NCI-H2196 treated with DMSO at 0.1 percent for 48 hours (cell line): ENCODE measurements around the gene SYCE1.
"Not testable (repeated sequence)": the region's sequence is repeated elsewhere in the genome, so short reads cannot be mapped to it uniquely, and the experiment has no call there.

ENCODE experiments used
- DNase-seq: peaks from one replicate; lab custom pipeline; 2025; ENCODE audit not compliant: unreplicated experiment; lab: John Stamatoyannopoulos, UW

The SYCE1 gene, protein sequence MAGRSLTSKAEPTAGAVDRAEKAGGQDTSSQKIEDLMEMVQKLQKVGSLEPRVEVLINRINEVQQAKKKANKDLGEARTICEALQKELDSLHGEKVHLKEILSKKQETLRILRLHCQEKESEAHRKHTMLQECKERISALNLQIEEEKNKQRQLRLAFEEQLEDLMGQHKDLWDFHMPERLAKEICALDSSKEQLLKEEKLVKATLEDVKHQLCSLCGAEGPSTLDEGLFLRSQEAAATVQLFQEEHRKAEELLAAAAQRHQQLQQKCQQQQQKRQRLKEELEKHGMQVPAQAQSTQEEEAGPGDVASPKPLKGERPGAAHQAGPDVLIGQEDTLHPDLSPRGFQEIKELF

DNA sequence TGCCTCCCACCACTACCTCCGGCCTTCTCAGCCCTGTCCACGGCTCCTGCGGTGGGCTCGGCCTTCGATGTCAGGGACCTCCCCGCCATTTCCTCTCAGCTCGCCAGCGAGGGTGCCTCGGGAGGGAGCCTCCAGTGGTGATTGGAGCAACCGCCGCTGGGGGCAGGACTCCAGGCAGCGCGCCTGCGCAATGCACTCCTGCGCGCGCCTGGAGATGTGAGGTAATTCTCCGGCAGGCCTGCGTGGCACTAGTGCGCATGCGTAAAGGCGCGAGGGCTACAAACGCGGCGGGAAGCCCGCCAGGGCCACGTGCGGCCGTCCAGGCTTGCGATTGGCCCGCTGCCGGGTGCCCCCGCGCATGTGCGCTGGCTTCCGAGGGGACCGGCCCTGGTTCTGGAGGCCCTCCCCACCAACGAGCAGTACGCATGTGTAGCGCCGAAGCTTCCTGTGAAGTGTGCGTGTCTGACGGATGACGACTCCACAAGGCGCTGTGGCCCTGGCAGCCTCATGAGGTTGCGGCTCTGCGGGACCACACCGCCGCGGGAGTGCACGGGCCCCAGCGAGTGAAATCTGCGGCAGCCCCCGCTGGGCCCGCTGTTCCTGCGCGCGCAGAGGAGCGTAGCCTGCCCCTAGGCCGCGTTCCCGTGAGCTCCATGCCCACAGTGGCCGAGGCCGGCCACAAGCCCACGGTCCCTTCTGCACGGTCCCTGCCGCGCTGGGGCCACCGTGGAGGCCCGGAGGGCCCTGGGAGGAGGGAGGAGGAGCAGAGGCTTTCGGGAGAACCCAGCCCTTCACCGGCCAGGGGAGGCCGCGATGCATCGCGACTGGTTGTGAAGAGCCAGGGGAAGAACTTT, at the start of gene SYCE1:
SYCE1 (minus strand) TSS at position 143 of the 854 bp plus-strand sequence; CDS start at position 89, 54 bp downstream.
- DNase-seq = no peak

GRCh38 chr10:133614830-133615580, 49.6 kb upstream of the SYCE1 start:
- DNase-seq = no peak

GRCh38 chr10:133613699-133614098, 48.3 kb upstream of the SYCE1 start:
- DNase-seq = no peak

DNA sequence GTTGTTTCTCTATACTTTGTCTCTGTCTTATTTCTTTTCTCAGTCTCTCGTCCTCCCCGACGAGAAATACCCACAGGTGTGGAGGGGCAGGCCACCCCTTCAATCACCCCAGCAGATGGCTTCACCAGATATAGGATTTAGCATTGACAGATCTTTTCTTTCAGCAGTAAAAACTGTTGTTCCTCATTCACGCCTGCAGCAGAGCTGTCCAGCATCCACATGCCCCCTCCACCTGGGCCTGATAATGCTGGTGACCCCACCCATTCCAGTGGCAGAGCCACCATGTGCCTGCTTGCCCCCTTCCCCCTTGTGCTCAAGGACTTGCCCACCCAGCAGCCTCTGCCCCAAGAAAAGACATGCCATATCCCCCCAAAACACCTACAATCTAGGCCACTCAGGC, 45.7 kb upstream of the SYCE1 start:
- no peak for DNase-seq

DNA sequence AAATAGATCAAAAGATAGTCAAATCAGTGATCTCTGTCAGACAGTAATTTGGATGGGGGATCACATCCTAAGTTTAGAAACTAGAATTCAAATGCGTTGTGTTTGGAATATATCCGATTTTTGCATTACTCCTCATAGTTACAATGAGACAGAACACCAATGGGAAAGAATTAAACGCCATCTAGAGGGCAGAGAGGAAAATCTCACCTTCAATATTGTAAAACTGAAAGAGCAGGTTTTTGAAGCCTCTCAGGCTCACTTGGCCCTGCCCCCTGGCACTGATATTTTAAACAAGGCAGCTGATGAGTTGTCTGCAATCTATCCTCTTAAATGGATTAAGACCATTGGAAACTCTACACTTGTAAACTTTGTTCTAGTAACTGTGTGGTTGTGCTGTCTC, 43.5 kb upstream of the SYCE1 start:
- DNase-seq = no peak

DNA sequence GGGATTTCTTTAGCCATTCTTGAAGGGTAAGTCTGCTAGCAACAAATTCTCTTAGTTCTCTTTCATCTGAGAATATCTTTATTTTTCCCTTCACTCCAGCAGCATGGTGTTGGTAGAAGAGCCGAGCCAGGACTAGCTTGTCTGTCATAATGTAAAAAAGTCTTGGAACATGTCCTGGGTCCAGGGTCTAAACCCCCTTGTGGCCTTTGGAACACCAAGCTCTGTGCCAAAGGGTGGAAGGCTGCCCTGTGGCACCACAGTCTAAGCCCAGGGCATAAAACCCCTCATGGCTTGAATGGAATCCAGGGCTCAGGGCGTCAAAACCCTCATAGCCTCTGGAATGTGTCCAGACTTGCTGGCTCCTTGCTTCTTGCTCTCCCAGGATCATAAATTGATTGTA, 38.1 kb upstream of the SYCE1 start:
- DNase-seq = not testable (repeated sequence)

- DNase-seq = no peak
Measured at GRCh38 chr10:133600657-133601056, 35.3 kb upstream of the SYCE1 start.

- DNase-seq = not testable (repeated sequence)
Measured at GRCh38 chr10:133599869-133600268, 34.5 kb upstream of the SYCE1 start.

- DNase-seq = no peak
Measured at GRCh38 chr10:133592716-133593115, 27.3 kb upstream of the SYCE1 start.

GRCh38 chr10:133590970-133591359, 25.6 kb upstream of the SYCE1 start:
- DNase-seq = no peak

GRCh38 chr10:133590226-133590969, 25.0 kb upstream of the SYCE1 start:
- DNase-seq = no peak

DNA sequence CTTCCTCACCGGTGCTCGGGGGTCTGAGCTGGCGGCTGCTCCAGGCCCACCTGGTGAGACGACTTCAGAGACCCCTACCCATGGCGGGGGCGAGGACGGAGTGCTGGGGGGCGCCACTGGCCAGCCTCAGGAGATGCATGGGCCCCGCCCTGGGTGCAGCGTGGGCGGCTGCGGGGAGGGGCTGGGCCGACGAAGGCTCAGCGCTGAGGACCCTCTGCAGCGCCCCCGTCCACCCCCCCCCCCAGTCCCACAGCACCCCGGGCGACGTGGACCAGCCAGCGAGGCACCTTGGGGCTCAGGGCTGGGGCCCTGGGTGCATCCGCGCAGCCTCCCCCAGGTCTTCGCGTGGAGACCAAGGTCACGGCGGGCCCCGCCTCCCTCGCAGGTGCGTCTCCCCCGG, 11.7 kb upstream of the SYCE1 start:
- DNase-seq = not testable (repeated sequence)

DNA sequence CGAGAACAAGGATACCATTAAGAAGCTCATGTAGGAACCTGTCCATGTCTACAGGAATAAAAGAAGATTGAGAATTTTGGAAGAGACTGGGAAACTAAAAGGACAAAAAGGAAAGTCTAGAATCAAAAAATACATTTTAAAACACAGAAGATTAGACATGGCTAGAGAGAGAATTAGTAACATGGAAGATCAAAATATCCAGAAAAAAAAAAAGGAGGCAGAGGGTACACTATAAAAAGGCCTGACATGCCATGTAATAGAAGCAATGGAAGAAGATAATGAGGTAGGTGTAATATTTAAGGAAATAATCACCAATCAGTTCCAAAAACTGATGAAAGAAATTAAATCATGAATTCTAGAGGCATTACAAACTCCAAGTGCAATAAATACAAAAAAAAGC, 8.1 kb upstream of the SYCE1 start:
- DNase-seq = not testable (repeated sequence)

DNA sequence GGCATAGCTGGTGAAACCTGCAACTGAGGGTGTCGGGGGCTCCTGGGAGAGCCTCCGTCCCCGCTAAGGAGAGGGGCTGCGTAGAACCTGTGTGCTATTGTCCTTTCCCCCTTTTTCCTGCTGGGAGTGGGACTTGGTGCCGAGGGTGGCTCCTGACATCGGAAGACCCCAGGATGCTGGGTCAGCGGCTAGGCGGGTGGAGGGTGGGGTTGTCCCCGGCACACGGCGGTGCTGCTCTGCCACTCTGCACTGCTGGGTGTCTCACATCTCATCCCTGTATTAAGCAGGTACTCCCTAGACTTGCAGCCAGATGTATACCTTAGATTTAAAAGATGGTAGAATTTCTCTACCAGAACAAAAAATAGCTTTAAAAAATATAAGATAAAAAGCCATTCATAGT, 6.7 kb upstream of the SYCE1 start:
- not testable (repeated sequence) for DNase-seq

DNA sequence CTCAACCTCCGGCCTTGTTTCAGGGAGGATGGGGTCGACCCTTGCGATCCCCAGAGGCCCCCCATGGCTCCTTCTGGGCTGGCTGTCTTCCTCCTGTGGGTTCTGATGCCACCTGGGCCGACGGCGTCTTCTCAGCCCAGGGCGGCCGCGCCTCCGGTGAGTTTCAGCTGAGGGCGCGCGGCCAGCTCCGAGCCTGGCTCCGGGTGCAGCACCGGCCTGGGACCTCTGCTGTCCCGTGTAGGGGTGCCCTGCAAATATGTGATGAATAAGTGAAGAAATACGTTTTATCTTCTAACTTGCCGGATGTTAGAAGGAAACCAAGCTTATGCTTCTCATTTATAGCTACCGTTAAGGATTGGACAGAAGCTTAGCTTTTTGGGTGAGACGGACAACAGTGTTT, 4.4 kb upstream of the SYCE1 start:
- not testable (repeated sequence) for DNase-seq

DNA sequence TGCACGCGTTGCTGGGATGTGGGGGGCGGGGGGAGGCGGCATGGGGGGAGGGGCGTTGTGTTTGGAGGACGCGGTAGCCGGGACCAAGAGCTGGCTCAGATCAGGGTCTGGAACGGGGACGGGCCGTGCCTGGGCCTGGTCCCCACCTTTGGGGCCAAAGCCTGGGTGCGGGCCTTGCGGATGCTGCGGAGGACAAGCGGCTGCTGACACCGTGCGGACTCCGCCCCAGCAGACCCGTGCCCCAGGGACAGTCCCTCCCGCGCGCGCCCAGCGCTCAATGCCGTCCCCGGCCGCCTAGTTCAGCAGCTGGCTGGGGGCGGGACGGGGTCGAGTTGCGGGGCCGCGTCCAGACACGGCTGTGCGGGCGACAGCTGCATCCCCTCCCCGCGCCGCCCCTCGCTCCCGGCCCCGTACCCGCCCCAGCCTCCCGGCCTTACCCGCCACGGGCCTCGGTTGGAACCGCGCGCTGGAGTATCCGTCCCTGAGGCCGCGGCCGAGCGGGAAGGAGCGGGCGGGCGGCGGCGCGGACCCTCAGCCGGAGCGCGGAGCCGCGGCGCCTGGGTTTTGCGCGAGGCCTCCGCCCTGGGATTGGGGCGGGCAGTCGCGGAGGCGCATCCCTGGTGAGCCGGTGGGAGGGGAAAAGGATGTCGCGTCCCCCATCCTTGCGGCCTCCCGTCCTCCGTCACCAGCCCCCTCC, 3.6 kb upstream of the SYCE1 start:
- DNase-seq = not testable (repeated sequence)

DNA sequence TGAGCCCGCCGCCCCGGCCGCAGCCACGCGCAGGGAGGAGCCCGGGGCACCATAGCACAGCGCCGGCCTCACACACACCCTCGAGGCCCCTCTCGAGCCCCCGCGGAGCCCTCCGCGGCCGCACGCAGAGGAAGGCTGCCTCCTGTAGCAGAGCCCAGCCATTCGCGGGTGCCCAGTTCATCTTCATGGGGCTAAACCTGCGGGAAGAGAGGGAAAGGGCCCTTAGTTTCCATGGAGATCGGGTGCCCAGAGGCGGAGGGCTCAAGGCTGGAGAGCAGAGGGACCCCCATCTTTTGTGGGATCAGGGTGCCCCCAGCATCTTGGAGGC, 2.9 kb upstream of the SYCE1 start:
- no peak for DNase-seq

DNA sequence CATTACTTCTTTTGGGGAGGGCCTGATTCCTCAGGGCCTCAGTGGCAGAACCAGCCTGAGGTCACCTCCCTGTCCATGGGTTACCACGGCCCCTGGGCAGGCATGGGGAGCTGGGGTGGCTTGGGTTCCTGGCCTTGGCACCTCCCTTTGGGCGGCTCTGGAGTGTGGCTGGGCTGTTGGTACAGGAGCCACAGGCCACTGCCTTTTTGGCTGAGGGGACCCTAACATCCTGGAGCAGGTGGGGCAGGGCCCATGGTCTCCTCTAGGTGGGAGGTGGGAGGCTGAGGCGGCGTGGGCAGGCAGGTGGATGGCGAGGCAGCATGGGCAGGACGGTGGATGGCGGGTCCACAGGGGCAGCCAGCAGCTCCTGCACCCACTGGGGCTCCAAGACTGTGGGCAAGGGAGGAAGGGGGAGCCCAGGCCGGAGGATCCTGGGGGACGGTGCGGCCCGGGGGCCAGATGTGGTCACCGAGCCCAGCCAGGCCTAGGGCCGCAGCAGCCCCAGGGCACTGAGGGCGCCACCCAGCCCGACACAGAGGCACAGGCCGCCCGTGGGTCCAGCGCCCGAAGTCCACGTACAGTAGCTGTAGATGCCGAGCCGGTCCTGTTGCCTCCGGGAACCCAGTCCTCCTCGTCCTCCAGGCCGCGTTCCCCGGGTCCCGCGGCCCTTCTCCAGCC, 2.4 kb upstream of the SYCE1 start:
- no peak for DNase-seq

GRCh38 chr10:133567119-133567518, 1.7 kb upstream of the SYCE1 start:
- no peak for DNase-seq

- no peak for DNase-seq
Measured at GRCh38 chr10:133564816-133565215, 567 bp downstream of the SYCE1 start.
